ENCODE measurements around the gene ZMYND11. TPM values are rescaled to one million over a fixed set of nuclear protein-coding genes. Genes with fewer than 3 reads are reported as not detected.

The ZMYND11 gene
- total and polyA plus RNA-seq, 12 donors: 23.6 to 153 (median 63.6) TPM

DNA sequence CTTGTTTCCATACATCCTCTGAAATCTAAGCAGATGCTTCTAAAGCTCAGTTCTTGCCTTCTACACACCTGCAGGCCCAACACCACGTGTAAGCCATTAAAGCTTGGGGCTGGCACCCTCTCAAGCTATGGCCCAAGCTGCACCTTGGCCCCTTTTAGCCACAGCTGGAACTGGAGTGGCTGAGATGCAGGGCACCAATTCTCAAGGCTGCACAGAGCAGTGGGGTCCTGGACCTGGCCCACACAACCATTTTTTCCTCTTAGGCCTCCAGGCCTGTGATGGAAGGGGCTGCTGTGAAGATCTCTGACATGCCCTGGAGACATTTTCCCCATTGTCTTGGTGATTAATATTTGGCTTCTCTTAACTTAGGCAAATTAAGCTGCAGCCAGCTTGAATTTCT is 38.8 kb upstream of the ZMYND11 start:
- no peak overlapping the region for H3K27ac ChIP-seq
- 0 to 23% (median 16%) methylated on average over 1 of the region's 1 CpG for WGBS, 4 donors
- H3K9me3 ChIP-seq (replicated peaks in 1 of 3): peaks cover 0 to 6% (median 0%) of the 10 kb centered on the region in 3 donors
- H3K36me3 ChIP-seq (replicated peaks in 1 of 2): no peaks in the 10 kb centered on the region
- no peaks in the 10 kb centered on the region for H3K27me3 ChIP-seq
- intact Hi-C loops (cut with DNase I): no loop called here
- H3K4me3 ChIP-seq: no peak overlapping the region
- TF ChIP-seq POLR2A (IDR thresholded peaks at IDR 0.05): no peak
- TF ChIP-seq, protein P1, sequence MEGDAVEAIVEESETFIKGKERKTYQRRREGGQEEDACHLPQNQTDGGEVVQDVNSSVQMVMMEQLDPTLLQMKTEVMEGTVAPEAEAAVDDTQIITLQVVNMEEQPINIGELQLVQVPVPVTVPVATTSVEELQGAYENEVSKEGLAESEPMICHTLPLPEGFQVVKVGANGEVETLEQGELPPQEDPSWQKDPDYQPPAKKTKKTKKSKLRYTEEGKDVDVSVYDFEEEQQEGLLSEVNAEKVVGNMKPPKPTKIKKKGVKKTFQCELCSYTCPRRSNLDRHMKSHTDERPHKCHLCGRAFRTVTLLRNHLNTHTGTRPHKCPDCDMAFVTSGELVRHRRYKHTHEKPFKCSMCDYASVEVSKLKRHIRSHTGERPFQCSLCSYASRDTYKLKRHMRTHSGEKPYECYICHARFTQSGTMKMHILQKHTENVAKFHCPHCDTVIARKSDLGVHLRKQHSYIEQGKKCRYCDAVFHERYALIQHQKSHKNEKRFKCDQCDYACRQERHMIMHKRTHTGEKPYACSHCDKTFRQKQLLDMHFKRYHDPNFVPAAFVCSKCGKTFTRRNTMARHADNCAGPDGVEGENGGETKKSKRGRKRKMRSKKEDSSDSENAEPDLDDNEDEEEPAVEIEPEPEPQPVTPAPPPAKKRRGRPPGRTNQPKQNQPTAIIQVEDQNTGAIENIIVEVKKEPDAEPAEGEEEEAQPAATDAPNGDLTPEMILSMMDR (IDR thresholded peaks at IDR 0.05): no peak
- no peaks in the 10 kb centered on the region for H3K4me1 ChIP-seq (replicated peaks in 1 of 2)
- no peak for DNase-seq

- Histone ChIP-seq H3K36me3 (replicated peaks in 1 of 2) (no peaks in the 10 kb centered on the region), H3K9me3 (replicated peaks in 1 of 3) (no peaks in the 10 kb centered on the region), H3K4me1 (replicated peaks in 1 of 2) (no peaks in the 10 kb centered on the region), H3K27me3 (no peaks in the 10 kb centered on the region), H3K4me3 (no peak overlapping the region), H3K27ac (no peak overlapping the region)
- intact Hi-C loops (cut with DNase I): no loop called here
- no peak for DNase-seq
- TF ChIP-seq, protein P1 (IDR thresholded peaks at IDR 0.05): no peak
- TF ChIP-seq POLR2A (IDR thresholded peaks at IDR 0.05): no peak
- 77 to 90% (median 83%) methylated on average over 3 to 4 of the region's 4 CpGs for WGBS, 4 donors
Observed at GRCh38 chr10:104416-104815, 30.8 kb upstream of the ZMYND11 start.

DNA sequence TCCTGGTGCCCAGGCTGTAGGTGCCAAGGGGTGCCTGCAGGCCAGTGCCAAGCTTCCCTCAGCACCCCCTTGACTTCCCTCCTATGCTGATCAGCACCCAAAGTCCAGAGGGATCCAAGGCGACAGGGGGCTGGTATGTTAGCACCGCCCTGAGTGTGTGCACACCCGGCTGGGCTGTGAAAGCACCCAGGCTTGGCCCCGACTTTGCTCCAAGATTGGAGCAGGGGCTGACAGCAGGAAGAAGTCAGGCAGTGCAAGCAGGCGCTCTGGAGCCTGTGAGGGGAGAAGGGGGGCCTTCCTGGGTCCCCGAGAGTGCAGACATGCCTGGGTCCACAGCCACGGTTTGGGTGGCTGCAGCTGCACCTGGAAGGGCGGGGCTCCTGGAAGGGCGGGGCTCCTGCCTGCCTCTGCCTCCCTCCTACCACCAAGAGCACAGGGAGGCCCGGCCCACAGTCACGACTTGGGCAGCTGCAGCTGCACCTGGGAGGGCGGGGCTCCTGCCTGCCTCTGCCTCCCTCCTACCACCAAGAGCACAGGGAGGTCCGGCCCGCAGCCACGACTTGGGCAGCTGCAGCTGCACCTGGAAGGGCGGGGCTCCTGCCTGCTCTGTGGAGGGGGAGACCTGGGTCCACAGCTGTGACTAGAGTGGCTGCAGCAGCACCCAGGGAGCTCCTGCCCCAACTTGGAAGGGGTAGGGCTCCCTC is 30.2 kb upstream of the ZMYND11 start:
- intact Hi-C loops (cut with DNase I): no loop called here
- no peaks in the 10 kb centered on the region for H3K9me3 ChIP-seq (replicated peaks in 1 of 3)
- DNase-seq: no peak
- WGBS, 4 donors: 86 to 100% (median 90%) methylated on average over 4 to 16 of the region's 16 CpGs
- H3K27me3 ChIP-seq: no peaks in the 10 kb centered on the region
- no peak for TF ChIP-seq POLR2A (IDR thresholded peaks at IDR 0.05)
- TF ChIP-seq, protein P1 (IDR thresholded peaks at IDR 0.05): no peak
- no peak overlapping the region for H3K27ac ChIP-seq
- no peaks in the 10 kb centered on the region for H3K4me1 ChIP-seq (replicated peaks in 1 of 2)
- no peak overlapping the region for H3K4me3 ChIP-seq
- no peaks in the 10 kb centered on the region for H3K36me3 ChIP-seq (replicated peaks in 1 of 2)

- WGBS, 4 donors: 68 to 77% (median 74%) methylated on average over 4 of the region's 4 CpGs
- Histone ChIP-seq H3K36me3 (replicated peaks in 1 of 2) (no peaks in the 10 kb centered on the region), H3K27ac (no peak overlapping the region), H3K4me3 (no peak overlapping the region), H3K27me3 (no peaks in the 10 kb centered on the region), H3K9me3 (replicated peaks in 1 of 3) (no peaks in the 10 kb centered on the region), H3K4me1 (replicated peaks in 1 of 2) (no peaks in the 10 kb centered on the region)
- DNase-seq: no peak
- no peak for TF ChIP-seq POLR2A (IDR thresholded peaks at IDR 0.05)
- TF ChIP-seq, protein P1 (IDR thresholded peaks at IDR 0.05): no peak
- intact Hi-C loops (cut with DNase I): no loop called here
Observed at GRCh38 chr10:105806-106205, 29.4 kb upstream of the ZMYND11 start.
